ENCODE data around the gene ZDHHC14. TPM values are rescaled to one million over a fixed set of nuclear protein-coding genes. Genes with fewer than 3 reads are reported as not detected.

The ZDHHC14 gene
- total and polyA plus RNA-seq, 4 donors: 4.3 to 18.3 (median 8.9) TPM

GRCh38 chr6:157644043-157644810 is 263.2 kb downstream of the ZDHHC14 start:
- no peak for ATAC-seq (ENCODE audit: insufficient read depth, low FRiP score)
- H3K4me1 ChIP-seq (ENCODE audit: control insufficient read depth in 5 of 5, insufficient read depth in 5 of 5, low read length in 5 of 5): peaks cover 0 to 5% (median 0%) of the 10 kb centered on the region in 5 donors
- no peak for TF ChIP-seq CTCF (IDR thresholded peaks at IDR 0.05; ENCODE audit: control extremely low read depth, extremely low read depth)
- H3K9ac ChIP-seq (ENCODE audit: insufficient read depth in 1 of 2, low read length in 2 of 2): no peak overlapping the region
- no peak overlapping the region for H3K27ac ChIP-seq (ENCODE audit: low read depth in 1 of 2, low read length in 1 of 2)
- no peaks in the 10 kb centered on the region for H3K9me3 ChIP-seq (ENCODE audit: control insufficient read depth in 4 of 4, insufficient read depth in 3 of 4, low read length in 3 of 4)
- no peak overlapping the region for H3K4me3 ChIP-seq
- WGBS, 2 donors: 76 to 87% methylated on average over 13 of the region's 13 CpGs
- peaks cover 0 to 13% (median 4%) of the 10 kb centered on the region in 4 donors for H3K36me3 ChIP-seq (ENCODE audit: control insufficient read depth in 4 of 4, insufficient read depth in 4 of 4, low read length in 4 of 4)
- H3K27me3 ChIP-seq (ENCODE audit: control insufficient read depth in 3 of 3, insufficient read depth in 3 of 3, low read length in 2 of 3): no peaks in the 10 kb centered on the region
- no peak for DNase-seq

DNA sequence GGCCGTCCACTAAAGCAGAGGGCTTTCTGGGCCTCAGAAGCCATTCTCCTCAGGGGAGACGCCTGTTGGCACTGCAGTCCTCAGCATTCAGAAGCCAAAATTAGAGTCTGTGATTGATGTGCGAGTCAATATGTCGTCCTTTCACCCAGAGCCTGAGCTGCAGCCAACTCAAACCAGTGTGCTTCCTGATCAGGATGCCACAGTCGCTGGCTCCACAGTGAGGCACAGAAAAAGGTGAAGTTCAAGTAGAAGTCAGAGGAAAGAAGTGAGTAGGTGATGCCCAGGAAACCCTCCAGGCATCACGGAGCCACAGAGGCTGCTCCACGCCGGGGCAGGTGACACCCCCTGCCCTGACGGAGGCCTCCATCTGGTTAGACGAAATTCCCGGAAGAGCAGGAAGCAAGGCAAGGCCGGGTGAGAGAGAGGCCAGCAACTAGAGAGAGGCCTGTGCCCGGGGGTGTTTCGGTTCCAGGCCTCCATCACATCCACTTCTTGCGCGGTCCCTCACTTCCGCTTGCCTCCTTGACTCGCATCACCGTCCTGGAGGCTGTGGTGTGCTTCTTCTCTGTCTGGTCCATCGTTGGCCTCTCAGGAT is 264.3 kb downstream of the ZDHHC14 start:
- H3K9me3 ChIP-seq (ENCODE audit: control insufficient read depth in 4 of 4, insufficient read depth in 3 of 4, low read length in 3 of 4): no peaks in the 10 kb centered on the region
- H3K4me1 ChIP-seq (ENCODE audit: control insufficient read depth in 5 of 5, insufficient read depth in 5 of 5, low read length in 5 of 5): peaks cover 0 to 16% (median 6%) of the 10 kb centered on the region in 5 donors
- DNase-seq (no peak), ATAC-seq (ENCODE audit: insufficient read depth, low FRiP score) (no peak)
- peaks cover 0 to 13% (median 3%) of the 10 kb centered on the region in 4 donors for H3K36me3 ChIP-seq (ENCODE audit: control insufficient read depth in 4 of 4, insufficient read depth in 4 of 4, low read length in 4 of 4)
- no peak overlapping the region for H3K9ac ChIP-seq (ENCODE audit: insufficient read depth in 1 of 2, low read length in 2 of 2)
- no peak overlapping the region for H3K4me3 ChIP-seq
- no peak overlapping the region for H3K27ac ChIP-seq (ENCODE audit: low read depth in 1 of 2, low read length in 1 of 2)
- 60 to 68% methylated on average over 20 of the region's 20 CpGs for WGBS, 2 donors
- H3K27me3 ChIP-seq (ENCODE audit: control insufficient read depth in 3 of 3, insufficient read depth in 3 of 3, low read length in 2 of 3): no peaks in the 10 kb centered on the region
- no peak for TF ChIP-seq CTCF (IDR thresholded peaks at IDR 0.05; ENCODE audit: control extremely low read depth, extremely low read depth)

- DNase-seq (no peak), ATAC-seq (ENCODE audit: insufficient read depth, low FRiP score) (no peak)
- H3K27me3 ChIP-seq (ENCODE audit: control insufficient read depth in 3 of 3, insufficient read depth in 3 of 3, low read length in 2 of 3): no peaks in the 10 kb centered on the region
- H3K36me3 ChIP-seq (ENCODE audit: control insufficient read depth in 4 of 4, insufficient read depth in 4 of 4, low read length in 4 of 4): peaks cover 0 to 13% (median 3%) of the 10 kb centered on the region in 4 donors
- peaks cover 0 to 22% (median 6%) of the 10 kb centered on the region in 5 donors for H3K4me1 ChIP-seq (ENCODE audit: control insufficient read depth in 5 of 5, insufficient read depth in 5 of 5, low read length in 5 of 5)
- no peak for TF ChIP-seq CTCF (IDR thresholded peaks at IDR 0.05; ENCODE audit: control extremely low read depth, extremely low read depth)
- H3K4me3 ChIP-seq: no peak overlapping the region
- H3K9ac ChIP-seq (ENCODE audit: insufficient read depth in 1 of 2, low read length in 2 of 2): no peak overlapping the region
- no peak overlapping the region for H3K27ac ChIP-seq (ENCODE audit: low read depth in 1 of 2, low read length in 1 of 2)
- 37 to 73% methylated on average over 13 of the region's 13 CpGs for WGBS, 2 donors
- H3K9me3 ChIP-seq (ENCODE audit: control insufficient read depth in 4 of 4, insufficient read depth in 3 of 4, low read length in 3 of 4): no peaks in the 10 kb centered on the region
Measured at GRCh38 chr6:157646012-157646411, 265.0 kb downstream of the ZDHHC14 start.

All from lung (tissue), 12 donors.